Measurements from ENCODE around the gene EIF2D.

Gene EIF2D

DNA sequence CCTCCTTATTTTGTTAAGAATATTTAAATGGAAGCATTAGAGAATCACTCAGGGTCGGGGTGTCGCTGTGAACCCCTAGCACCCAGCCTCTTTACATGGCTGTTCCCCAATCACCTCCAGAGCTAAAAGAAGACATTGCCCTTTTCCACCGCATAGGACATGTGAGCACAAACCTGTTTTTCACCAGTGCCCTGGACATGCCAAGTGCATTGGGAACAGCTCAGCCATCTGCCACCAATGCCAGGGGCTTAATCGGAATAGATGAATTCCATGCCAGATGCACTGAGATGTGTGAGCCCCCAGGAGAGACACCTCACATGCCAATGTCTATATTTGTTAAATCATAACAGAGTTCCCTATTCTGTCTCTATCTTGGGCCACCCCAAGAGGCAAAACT is 33.3 kb downstream of the EIF2D start:
- TF ChIP-seq, protein P1, sequence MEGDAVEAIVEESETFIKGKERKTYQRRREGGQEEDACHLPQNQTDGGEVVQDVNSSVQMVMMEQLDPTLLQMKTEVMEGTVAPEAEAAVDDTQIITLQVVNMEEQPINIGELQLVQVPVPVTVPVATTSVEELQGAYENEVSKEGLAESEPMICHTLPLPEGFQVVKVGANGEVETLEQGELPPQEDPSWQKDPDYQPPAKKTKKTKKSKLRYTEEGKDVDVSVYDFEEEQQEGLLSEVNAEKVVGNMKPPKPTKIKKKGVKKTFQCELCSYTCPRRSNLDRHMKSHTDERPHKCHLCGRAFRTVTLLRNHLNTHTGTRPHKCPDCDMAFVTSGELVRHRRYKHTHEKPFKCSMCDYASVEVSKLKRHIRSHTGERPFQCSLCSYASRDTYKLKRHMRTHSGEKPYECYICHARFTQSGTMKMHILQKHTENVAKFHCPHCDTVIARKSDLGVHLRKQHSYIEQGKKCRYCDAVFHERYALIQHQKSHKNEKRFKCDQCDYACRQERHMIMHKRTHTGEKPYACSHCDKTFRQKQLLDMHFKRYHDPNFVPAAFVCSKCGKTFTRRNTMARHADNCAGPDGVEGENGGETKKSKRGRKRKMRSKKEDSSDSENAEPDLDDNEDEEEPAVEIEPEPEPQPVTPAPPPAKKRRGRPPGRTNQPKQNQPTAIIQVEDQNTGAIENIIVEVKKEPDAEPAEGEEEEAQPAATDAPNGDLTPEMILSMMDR (IDR thresholded peaks at IDR 0.05; ENCODE audit: extremely low read depth, insufficient read depth, missing control alignments) = no peak
- DNase-seq (ENCODE audit: low spot score) = no peak
- in situ Hi-C loops (cut with MboI; ENCODE audit: low pct_unique_long_range_greater_than_20kb, low sequenced_read_pairs, unreplicated experiment) = no loop called here

DNA sequence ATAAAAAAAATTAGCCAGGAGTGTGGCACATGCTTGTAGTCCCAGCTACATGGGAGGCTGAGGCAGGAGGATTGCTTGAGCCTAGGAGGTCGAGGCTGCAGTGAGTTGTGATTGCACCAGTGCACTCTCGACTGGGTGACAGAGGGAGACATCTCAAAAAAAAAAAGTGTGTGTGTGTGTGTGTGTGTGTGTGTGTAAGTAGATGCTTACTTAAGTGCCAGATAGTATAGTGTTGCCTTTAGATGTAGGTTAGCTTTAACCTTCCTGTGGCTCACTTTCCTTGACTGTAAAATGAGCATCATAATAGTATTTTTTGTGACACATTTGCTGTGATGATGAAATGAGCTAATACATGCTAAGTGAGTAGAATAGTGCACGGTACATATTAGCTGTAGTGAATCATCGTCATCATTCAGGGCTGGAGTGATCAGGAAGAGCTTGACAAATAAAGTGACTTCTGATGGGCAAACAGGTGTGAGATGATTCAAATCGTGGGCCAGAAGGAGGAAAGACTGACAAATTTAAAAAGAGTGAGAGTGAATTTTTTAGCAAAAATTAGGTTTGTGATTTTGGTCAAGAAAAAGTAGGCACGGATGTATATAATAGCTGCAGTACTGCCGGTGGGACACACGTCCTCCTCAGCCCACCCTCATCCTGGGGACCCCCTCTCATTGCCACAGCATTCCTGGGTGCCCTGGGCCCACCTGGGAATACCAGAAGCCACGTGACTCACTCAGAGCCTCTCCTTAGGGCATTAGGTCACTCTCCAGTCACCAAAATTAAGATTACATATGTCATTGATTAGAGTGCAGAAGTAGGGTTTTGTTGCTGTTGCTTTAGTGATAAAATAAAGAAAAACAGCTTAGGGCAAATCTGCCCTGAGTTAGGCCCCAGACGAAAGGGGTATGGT is 33.9 kb downstream of the EIF2D start:
- TF ChIP-seq, protein P1 (IDR thresholded peaks at IDR 0.05; ENCODE audit: extremely low read depth, insufficient read depth, missing control alignments) = no peak
- in situ Hi-C loops (cut with MboI; ENCODE audit: low pct_unique_long_range_greater_than_20kb, low sequenced_read_pairs, unreplicated experiment) = no loop called here
- DNase-seq (ENCODE audit: low spot score) = no peak

DNA sequence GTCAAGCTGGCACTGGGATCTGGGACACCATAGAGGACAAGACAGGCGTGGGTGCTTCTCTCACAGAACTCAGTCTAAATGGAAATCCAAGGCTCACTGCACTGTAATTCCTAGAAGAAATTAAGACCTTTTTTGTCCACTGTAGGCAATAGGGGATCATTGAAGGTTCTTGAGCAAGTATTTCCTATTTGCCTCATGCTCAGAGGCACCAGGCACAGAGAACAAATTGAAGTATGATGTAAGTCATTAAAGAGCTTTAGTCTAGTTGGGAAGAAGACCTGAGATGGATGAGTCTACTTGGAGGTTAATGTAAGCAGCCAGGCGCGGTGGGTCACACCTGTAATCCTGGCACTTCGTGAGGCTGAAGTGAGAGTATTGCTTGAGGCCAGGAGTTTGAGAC is 34.6 kb downstream of the EIF2D start:
- TF ChIP-seq, protein P1 (IDR thresholded peaks at IDR 0.05; ENCODE audit: extremely low read depth, insufficient read depth, missing control alignments) = no peak
- no peak for DNase-seq (ENCODE audit: low spot score)
- in situ Hi-C loops (cut with MboI; ENCODE audit: low pct_unique_long_range_greater_than_20kb, low sequenced_read_pairs, unreplicated experiment) = no loop called here

DNA sequence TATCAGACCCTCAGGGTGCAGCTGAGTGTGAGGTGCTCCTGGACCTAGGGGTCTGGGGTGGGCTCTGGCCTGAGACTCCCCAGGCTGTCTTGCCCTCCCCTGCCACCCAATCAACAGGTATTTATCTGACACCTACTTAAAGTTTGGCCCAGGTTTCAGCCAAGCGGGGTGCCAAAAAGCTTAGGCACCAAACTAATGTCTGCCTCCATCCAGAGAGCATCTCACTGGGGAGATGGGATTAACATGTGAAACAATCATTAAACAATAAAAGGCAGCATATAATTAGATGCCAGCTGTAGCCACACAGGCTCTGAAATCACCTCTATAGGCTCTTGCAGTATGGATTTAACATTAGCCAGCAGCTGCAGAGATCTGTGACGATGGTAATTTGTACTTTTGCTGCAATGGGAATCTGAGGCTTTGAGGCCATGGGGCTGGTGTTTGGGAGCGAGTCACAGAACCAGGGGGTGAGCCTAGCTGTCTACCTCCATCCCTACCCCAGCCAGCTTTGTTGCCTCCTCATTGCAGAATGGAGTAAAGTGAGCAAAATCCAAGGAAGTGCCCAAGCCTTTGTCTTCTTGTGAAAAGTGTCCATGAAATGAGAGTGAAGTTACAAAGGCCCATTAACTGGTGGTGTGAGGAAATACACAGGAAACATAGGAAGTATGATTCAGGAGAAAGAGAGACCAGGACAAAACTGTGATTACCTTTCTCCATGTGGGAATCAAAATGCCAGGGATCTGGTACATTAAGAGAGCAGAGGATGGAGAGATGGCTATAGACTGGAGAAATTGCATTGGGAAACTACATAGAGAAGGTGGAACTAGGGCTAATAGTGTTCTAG is 36.1 kb downstream of the EIF2D start:
- DNase-seq (ENCODE audit: low spot score) = no peak
- TF ChIP-seq, protein P1 (IDR thresholded peaks at IDR 0.05; ENCODE audit: extremely low read depth, insufficient read depth, missing control alignments) = no peak
- in situ Hi-C loops (cut with MboI; ENCODE audit: low pct_unique_long_range_greater_than_20kb, low sequenced_read_pairs, unreplicated experiment) = no loop called here

DNA sequence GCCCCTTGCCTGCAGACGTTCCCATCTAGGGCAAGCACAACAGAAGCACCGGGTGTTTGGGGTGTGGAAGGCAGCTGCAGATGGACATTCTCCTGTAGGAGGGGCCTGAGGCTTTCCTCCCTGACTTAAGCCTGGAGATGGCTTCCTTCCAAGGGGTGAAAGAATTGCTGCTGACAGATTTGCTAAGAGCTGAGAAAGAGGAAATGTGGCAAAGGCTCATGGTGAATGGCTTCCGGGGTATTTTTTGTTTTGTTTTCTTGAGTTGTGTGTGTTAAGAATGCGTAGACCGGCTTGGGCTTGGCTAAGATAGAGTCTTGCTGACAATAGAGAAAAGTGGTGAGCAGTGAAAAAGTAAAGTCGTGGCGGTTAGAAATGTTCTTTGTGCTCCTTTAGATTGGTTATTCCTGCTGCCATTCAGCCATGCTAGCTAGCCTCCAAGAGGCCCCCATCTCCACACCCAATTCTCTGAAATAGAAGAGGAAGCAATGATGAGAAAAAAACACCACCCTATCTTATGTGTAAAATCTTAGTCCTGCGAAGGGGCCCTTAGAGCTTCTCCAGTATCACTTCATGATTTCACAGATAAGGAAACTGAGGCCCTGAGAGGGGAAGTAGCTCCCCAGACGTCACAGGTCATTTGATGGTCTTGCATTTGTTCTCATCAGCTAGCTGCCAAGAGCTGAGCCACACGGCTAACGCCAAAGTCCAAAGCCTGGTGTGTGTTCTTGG is 36.9 kb downstream of the EIF2D start:
- DNase-seq (ENCODE audit: low spot score) = no peak
- in situ Hi-C loops (cut with MboI; ENCODE audit: low pct_unique_long_range_greater_than_20kb, low sequenced_read_pairs, unreplicated experiment) = no loop called here
- TF ChIP-seq, protein P1 (IDR thresholded peaks at IDR 0.05; ENCODE audit: extremely low read depth, insufficient read depth, missing control alignments) = no peak

DNA sequence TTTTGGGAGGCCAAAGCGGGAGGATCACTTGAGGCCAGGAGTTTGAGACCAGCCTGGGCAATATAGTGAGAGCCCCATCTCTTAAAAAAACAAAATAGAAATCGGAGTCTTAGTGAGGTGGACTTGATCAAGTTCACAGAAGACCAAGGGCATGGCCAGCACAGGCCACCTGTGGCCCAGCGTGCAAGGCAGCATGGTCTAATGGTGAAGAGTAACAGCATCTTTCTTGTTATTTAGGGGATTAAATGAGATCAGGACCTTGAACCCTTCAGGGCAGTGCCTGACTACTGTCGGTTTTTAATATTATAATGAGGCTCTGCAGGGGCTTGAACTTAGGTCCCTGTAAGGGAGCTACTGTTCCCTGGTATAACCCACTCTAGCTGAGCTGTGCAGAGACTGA is 38.5 kb downstream of the EIF2D start:
- in situ Hi-C loops (cut with MboI; ENCODE audit: low pct_unique_long_range_greater_than_20kb, low sequenced_read_pairs, unreplicated experiment) = no loop called here
- DNase-seq (ENCODE audit: low spot score) = no peak
- TF ChIP-seq, protein P1 (IDR thresholded peaks at IDR 0.05; ENCODE audit: extremely low read depth, insufficient read depth, missing control alignments) = no peak

All from GM13977 (cell line).